ENCODE results near the gene DMWD.
A peak's percentile ranks its signal among the peaks of the same experiment; 100 is the strongest.
"Not testable (repeated sequence)": the region's sequence is repeated elsewhere in the genome, so short reads cannot be mapped to it uniquely, and the experiment has no call there.

DMWD gene

DNA sequence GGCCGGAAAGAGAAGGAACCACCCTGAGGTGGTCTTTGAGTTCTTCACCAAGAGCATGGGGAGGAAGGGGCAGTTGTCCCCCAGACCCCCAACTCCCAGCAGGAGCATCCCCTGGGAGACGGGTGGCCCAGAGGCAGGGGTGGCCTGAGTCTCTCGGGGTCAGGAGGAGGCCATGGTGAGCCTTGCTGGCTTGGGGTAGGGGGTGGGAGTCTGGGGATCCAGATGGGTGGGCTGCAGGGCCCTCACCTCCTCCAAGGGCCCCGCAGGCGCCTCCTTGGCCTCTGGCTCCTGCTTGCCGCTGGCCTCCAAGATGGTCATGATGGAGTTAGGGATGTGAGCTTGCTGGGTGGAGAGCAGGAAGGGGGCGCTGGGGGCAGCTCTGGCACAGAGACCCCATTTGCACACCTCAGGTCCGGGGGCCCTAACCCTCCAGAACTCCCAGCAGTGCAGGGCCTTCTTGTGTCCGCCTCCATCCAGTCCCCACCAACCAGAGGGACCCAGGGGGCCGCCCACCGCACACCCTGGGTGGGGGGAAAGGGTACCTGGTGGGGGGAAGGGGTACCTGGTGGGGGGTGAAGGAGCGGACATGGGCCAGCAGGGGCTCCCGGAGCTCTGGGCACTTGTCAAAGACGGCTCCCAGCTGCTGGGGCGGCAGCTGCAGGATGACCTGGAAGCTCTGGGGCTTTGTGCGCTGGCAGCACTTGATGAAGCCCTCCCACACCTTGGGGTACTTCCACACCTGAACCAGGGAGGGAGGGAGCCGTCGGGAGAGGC lies 23.8 kb upstream of the DMWD start:
- DNase-seq: no peak

DNA sequence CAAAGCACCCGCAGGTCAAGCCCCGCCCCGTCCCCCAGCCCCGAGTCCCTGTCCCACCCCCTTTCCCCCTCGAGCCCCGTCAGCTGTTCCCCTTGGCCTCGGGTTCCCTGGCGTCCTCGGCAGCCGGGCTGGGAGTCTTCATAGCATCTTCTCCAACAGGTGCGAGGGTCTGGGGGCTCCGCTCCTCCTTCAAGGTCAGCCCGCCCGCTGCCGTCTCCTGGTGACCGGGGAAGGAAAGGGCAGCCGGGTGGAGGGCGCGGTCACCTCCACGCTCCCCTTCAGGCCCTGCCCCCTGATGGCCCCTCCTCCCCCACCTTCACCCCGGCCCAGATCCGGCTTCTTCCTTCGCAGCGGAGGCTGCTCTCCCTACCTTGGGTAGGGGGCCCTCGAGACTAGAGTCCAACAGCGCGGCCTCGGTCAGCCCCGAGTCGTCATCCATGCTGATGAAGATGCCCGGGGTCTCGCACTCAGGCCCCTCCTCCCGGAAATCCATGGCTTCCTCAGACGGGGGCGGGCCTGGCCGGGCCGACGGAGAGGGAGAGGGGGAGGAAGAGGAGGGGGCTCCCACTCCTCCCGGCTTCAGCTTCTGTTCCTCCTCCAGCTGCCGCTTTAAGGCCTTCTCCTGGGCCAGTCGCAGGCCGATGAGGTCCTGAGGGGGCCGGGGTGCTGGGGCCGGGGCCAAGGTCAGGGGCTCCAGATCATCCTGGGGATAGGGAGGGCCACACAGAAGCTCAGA lies 23.0 kb upstream of the DMWD start:
- DNase-seq: no peak

DNA sequence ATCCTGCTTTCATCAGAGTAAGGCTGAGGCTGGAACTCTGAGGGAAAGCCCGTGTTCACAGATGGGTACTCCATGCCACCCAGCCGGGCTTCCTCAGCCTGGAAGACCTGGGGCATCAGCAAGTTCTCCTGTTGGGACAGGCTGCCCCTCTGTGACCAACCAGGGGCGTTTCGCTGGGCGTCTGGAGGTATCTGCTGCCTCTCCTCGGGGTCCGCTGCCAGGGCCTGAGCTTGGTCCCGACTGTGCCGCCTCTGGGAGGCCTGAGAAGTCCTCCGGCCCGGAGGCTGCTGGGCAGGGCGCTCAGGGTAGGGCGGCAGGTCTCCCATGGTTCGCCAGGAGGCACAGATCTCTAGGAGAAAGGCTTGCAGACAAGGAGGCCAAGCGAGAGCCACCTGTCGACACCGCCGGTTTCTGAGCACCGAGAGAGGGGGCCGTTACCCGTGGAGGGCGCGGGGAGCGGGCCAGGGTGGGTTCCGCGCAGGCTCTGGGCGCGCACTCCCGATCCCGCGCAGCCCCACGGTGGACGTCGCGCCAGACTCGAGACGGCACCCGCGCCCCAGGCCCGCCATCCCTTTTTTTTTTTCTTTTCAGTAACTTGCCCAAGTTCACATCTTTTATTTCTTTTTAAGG lies 22.3 kb upstream of the DMWD start, which contains the start of gene RSPH6A:
Gene RSPH6A (minus strand): TSS at position 458 of the 630 bp plus-strand sequence. CDS start 132 bp downstream, at position 326.
- no peak for DNase-seq

DNA sequence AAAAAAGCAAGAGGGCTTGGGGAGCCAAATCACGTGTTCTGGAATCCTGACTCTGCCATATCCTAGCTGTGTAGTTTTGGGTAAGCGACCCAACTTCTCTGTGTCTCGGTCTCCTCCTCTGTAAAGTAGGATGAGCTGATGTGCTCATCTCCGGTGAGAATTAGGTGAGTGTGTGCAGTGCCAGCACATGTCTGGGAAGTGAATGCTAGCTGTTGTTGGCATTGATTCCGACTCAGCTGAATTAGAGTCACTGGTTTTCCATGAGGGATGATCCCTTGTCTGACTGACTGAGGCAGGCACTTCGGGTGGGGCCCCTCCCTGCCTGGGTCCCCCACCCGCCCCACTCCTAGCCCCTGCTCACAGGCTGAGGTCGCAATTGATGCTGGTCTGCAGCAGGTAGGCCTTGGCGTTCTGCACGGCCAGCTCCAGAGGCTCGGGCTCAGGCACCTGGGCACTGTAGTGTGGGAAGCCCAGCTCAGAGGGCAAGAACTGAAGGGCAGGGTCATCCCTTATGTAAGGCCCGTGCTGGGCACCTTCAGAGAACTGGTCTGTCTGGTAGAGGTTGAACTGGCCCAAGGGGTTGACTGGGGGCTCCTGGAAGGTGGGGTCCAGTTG lies 21.6 kb upstream of the DMWD start:
- no peak for DNase-seq

DNA sequence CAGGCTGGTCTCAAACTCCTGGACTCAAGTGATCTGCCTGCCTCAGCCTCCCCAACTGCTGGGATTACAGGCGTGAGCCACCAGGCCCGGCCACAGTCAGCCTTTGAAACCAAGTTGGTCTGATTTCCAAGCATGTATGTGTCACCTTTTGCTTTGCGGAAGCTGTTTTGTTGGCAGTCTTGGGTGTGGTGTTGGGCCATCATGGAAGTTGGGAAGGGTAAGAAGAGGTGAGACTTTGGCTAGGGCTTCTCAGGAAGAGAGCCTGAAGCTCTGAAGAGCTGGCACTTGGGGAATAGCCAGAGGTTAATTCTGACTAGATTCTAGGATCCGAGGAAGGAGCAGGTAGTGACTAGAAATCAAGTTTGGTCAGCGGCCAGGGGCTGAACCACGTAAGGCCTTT lies 19.7 kb upstream of the DMWD start:
- no peak for DNase-seq

DNA sequence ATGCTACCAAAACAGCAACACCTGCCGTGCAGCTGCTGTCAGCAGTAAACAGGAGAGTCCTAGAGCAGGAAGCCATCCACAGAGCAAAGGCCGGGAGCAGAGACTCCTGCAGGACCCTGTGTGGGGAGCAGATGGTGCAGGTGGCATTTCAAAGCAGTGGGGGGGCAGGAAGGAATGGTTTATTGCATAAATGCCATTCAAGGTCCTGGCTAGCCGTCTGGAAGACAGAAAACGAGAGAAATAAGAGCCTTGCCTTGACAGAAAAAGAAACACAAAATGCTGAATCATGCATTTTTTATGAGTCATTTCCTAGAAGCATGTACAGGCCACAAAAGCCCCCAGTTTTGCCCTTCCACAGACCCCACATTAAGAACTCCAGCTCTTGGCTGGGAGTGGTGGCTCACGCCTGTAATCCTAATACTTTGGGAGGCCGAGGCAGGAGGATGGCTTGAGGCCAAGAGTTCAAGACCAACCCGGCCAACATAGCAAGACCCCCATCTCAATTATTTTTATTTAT lies 17.1 kb upstream of the DMWD start:
- no peak for DNase-seq

DNA sequence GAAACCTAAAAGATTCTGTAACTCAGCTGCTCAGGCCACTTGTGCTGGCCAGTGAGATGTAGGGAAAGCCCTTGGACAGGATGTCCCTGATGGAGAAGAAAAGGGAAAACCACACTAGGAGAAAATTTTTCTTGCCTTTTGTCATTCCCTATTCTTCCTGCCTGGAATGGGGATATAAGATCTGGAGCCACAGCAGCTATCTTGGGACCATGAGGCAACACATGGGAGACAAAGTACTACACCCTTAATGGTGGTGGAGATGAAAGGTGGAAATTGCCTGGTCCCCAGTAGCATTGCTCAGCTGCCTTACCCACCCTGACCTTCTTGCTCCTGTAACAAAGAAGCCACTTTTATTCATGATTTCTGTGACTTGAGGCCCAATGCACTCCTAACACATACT lies 13.1 kb upstream of the DMWD start:
- DNase-seq: no peak

DNA sequence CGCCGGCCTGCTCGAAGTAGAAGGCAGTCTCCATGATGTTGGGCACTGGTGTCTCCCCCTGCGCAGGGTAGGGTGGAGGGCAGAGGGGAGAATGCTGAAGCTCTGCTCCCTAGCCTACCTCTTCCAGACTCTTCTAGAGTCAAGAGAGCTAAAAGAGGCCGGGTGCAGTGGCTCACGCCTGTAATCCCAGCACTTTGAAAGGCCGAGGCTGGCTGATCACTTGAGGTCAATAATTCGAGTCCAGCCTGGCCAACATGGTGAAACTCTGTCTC lies 12.2 kb upstream of the DMWD start:
- DNase-seq: no peak

DNA sequence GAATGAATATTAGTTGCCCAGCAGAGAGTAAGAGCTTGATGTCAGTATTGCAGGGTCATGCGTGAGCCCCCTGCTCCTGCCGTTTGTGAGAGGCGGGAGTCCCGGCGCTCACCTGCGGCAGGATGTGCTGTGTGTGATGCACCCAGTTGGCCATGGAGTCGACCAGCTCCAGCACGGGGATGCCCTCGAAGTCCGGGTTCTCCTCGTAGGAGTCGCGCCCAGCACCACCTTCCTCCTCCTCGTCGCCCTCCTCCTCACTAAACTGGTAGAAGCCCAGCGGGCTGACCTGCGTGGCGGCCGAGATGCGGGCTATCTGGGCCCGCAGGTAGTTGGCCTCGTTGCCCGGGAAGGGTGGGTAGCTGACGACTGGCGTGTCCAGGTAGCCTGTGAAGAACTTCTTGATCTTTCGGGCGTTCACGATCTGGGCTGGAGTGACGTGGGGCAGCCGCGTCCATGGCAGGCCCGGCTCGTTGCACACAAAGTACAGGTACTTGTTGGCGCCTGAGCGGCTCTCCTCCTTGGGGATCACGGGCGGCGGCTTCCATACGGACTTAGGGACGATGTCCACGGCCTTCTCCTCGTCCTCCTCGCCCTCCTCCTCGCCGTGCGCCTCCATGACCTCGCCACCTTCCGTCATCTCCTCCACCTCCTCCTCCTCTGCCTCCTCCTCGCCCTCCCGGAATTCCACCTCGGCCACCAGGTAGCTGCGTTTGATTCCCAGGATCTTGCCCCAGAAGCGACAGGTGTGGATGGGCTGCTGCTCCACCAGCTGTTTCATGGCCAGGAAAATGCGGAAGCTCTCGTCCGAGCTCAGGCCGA lies 11.7 kb upstream of the DMWD start:
- no peak for DNase-seq

DNA sequence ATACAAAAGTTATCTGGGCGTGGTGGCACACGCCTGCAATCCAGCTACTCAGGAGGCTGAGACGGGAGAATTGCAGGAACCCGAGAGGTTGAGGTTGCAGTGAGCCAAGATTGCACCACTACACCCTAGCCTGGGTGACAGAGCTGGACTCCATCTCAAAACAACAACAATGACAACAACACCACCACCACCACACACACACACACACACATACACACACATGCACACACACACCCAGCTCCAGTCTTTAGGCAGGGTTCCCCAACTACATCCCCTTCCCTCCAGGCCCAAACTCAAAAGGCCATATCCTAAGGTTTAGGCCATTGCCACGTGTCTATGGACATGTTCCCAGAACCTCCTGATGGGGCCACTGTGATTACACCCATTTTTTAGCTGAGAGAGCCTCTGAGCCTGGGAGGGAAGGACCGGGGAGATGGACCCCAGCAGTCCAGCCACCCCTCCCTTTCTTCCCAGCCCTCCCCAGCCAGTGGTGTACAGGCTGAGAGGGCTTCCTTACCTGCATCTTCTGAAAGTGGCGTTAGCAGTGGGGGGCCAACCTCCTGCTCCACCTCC lies 9.0 kb upstream of the DMWD start:
- no peak for DNase-seq

DNA sequence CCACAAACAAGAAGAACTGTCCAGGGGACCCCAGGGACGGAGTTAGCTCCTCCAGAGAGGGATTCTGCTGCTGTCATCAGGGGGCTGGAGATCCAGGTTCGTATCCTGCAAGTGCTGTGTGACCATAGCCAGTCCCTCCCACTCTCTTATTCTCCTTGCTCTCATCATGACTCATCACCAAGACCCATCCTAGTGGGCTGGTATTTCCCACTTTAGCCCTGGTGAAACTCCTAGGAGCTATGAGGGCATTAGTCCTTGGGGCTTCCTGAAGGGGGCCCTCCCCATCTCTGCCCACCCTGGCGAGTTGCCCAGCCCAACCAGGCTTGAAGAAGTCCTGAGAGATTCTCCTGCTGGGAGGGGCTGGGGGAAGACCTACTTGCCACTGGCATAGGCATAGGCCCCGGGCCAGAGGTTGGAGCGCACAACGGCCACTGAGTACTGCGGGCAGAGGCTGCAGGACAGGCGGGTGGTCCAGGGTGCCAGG lies 7.5 kb upstream of the DMWD start:
- DNase-seq: no peak

DNA sequence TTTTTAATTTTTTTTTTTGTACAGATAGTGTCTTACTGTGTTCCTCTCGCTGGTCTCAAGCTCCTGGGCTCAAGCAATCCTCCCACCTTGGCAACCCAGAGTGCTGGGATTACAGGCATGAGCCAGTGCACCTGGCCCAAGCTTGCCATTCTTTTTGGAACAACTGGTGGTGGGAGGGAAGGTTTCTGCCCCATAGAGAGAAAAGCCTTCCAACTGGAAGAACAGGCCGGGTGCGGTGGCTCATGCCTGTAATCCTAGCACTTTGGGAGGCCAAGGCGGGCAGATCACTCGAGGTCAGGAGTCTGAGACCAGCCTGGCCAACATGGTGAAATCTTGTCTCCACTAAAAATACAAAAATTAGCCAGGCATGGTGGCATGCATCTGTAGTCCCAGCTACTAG lies 6.9 kb upstream of the DMWD start:
- not testable (repeated sequence) for DNase-seq

DNA sequence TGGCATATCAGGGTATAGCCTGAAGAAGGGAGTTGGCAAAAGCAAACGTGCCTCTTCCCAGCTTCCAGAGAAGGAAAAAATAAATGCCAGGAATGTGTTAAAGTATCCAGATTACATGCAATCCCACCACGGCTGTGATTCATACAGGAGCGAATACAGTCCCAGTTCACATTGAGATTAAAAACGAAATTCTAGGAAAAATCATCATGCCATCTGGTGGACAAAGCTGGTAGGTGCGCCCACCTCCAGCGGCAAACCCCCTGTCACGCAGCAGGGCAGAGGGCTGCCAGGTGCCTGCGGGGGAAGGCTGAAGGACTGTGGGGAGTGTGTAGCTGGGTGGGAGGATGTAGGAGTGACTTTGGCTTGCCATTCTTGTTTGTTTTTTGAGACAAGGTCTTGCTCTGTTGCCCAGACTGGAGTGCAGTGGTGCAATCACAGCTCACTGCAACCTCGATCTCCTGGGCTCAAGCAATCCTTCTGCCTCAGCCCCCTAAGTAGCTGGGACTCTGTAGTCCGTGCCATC lies 6.4 kb upstream of the DMWD start:
- DNase-seq: peak; percentile 73

DNA sequence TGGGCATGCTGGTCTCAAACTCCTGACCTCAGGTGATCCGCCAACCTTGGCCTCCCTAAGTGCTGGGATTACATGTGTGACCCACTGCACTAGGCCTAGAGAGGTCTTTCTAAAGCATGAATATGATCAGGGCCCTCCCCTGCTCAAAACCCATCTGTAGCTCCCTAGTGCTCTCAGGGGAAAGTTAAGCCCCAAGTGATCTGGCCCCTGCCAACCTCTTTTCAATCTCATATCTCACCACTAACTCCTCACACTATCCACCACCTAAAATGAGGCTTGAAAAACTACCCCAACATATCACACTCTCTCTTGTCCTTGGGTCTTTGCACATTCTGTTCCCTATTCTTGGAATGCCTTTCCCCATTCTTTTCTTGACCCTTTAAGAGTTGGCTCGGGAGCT lies 2.0 kb upstream of the DMWD start:
- DNase-seq: no peak

DNA sequence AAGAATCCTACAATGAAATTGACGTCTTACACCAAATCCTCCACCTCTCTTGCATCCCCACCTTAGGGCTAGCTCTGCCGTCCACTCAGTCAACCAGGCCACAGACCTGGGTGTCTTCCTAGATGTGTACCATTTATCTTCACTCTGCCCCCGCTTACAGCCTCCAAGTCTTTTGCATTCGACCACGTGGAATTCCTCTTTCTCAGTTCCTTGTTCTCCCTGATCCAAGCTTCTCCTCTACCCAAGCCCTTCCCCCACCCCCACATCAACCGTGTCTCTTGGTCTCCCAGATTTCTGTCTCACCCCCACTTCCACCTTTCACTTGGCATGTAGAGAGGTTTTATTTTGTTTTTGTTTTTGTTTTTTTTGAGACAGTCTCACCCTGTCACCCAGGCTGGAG lies 1.2 kb upstream of the DMWD start:
- no peak for DNase-seq

DNA sequence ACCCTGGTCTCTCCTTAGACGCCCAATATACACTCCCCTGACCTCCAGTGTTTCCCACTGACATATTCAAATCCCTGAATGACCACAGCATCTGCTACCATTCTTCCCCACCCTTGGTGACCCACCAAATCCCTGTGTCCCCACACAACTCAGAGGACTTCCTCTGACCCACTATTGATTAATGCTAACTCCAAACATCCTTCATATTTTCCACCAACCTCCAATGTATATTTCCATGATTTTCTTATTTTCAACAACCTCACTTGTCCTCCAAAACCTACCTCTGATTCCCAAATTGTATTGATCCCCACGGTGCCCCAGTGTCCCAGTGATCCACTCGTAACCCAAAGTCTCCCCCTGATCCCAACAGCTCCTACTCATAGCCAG lies 526 bp upstream of the DMWD start:
- no peak for DNase-seq

DNA sequence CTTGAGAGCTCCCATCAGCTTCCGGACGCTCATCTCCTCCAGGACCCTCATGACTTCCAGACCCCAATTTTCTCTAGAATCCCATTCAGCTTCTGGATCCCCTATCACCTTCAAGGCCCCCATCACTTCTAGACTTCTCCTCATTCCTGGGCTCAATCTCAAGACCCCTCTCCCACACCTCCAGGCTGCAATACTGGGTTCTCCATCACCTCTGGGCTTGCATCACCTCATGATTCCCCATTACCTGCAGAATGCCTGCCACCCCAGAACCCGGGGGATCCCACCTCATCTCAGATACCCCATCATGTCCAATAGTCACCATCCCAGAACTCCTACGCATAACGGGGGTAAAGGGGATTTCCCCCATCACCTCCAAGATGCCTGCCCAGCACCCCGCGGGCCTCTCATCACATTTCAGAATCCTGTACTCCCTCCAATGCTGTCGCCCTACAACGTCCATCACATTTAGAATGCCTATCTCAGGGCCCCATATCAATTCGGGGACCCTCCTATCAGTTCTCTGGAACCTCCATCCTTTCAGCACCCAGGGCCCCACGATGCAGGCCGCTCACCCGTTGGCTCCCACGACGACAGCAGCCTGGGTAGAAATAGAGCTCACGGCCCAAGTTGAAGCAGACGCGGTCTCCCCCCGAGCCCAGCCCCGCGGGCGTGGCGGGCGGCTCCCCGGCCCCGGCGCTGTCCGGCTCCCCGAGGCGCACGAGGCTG lies 738 bp downstream of the DMWD start:
- no peak for DNase-seq

DNA sequence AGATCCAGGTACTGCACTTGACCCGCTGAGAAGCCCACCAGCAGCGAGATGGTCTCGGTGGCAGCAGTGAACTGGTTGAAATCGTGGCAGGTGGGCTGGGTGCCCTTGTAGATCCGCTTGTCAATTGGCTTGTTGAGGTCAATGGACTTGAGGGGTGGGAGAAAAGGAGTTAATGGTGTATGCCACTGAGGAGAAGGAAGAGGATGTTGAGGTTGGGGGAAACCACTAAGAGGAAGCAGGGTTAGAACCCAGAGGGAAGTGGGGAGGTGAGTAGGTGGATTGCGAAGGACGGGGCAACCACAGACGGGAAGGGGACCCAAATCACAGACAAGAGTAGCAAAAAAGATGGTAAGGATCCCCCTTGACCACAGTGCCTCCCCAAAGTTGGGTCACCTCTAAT lies 1.7 kb downstream of the DMWD start:
- no peak for DNase-seq

DNA sequence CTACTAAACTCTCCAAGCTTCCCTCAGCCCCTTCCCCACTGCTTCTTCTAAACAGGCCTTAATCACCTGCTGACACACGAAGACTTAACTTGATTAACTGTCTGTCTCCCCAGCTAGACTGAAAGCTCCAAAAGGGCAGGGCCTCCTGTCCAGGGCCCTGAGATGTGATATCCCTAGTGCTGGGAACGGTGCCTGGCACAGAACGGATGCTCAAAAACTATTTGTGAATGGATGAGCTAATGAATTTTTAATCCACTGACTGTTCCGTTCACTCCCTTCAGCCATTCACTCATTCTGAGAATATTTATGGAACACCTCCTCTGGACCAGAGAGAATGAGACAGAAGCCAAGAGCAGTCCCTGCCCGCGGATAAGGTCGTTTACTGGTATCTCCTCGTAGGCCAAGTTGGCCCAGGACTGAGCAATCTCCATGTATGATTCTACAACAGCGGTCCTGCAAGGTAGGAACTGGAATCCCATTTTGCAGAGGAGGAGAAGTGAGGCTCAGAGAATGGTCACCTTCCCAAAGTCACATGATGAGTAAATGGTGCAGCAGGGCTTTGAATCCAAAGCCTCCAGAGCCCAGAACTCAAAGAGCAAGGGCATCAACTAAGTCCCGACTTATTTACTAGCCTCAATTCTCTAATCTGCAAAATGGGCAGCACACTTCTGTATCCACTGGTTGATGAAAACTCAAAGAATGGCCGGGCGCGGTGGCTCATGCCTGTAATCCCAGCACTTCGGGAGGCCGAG lies 3.4 kb downstream of the DMWD start:
- no peak for DNase-seq

DNA sequence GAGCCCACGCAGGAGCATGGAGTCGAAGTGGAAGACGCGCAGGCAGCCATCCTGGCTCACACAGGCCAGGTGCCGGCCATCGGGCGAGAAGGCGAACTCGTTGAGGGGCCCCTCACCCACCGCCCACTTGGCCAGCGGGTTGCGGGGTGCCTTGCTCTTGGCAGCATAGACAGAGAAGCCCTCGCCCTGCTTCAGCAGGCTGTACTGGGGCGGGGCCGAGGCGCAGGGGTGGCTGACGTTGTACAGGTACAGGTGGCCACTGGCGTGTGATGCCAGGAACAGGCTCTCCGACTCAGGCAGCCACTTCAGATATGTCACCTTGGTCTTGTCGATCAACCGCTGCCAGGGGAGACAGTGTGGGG lies 6.1 kb downstream of the DMWD start:
- no peak for DNase-seq
